ENCODE results near the gene IL31. TPM values are rescaled to one million over a fixed set of nuclear protein-coding genes. Genes with fewer than 3 reads are reported as not detected.
A peak's percentile ranks its signal among the peaks of the same experiment; 100 is the strongest.

Gene IL31
- polyA plus RNA-seq, 1 donor from 2014 or later = not detected

GRCh38 chr12:122201381-122201780 lies 27.4 kb upstream of the IL31 start:
- Mint-ChIP-seq H3K4me3 (peak overlapping the region in 1 of 4 donors; percentile 68), H3K27me3 (peaks cover 40% of the 10 kb centered on the region), H3K4me1 (peaks cover 4 to 9% (median 8%) of the 10 kb centered on the region in 3 donors), H3K27ac (no peak overlapping the region), H3K9me3 (no peaks in the 10 kb centered on the region), H3K36me3 (no peaks in the 10 kb centered on the region)

- Mint-ChIP-seq H3K36me3 (no peaks in the 10 kb centered on the region), H3K27me3 (peaks cover 39% of the 10 kb centered on the region), H3K27ac (no peak overlapping the region), H3K9me3 (peaks cover under 1 to 2% (median 1%) of the 10 kb centered on the region in 3 donors), H3K4me1 (peaks cover 4 to 9% (median 8%) of the 10 kb centered on the region in 3 donors), H3K4me3 (peak overlapping the region in 2 of 4 donors; percentile 8 to 32)
Measured at GRCh38 chr12:122200541-122201175, 26.6 kb upstream of the IL31 start.

- Mint-ChIP-seq H3K27me3 (peaks cover 35% of the 10 kb centered on the region), H3K4me3 (no peak overlapping the region), H3K4me1 (peaks cover 0 to 5% (median 4%) of the 10 kb centered on the region in 3 donors), H3K9me3 (peaks cover 1 to 9% (median 6%) of the 10 kb centered on the region in 3 donors), H3K27ac (no peak overlapping the region), H3K36me3 (no peaks in the 10 kb centered on the region)
Measured at GRCh38 chr12:122199484-122200355, 25.7 kb upstream of the IL31 start.

- H3K27ac Mint-ChIP-seq = no peak overlapping the region
- H3K36me3 Mint-ChIP-seq = no peaks in the 10 kb centered on the region
- peaks cover 4 to 11% (median 6%) of the 10 kb centered on the region in 3 donors for H3K9me3 Mint-ChIP-seq
- H3K4me3 Mint-ChIP-seq = peak overlapping the region in 2 of 4 donors; percentile 1 to 67
- H3K4me1 Mint-ChIP-seq = peaks cover 0 to 4% (median under 1%) of the 10 kb centered on the region in 3 donors
- H3K27me3 Mint-ChIP-seq = peaks cover 31% of the 10 kb centered on the region
Measured at GRCh38 chr12:122197612-122197966, 23.6 kb upstream of the IL31 start.

GRCh38 chr12:122195405-122195804 lies 21.4 kb upstream of the IL31 start:
- H3K4me1 Mint-ChIP-seq = peaks cover 0 to 4% (median 0%) of the 10 kb centered on the region in 3 donors
- no peak overlapping the region for H3K4me3 Mint-ChIP-seq
- H3K27me3 Mint-ChIP-seq = peaks cover 34% of the 10 kb centered on the region
- no peaks in the 10 kb centered on the region for H3K36me3 Mint-ChIP-seq
- H3K27ac Mint-ChIP-seq = no peak overlapping the region
- H3K9me3 Mint-ChIP-seq = peaks cover 4 to 11% (median 6%) of the 10 kb centered on the region in 3 donors

GRCh38 chr12:122194804-122195203 lies 20.8 kb upstream of the IL31 start:
- Mint-ChIP-seq H3K4me3 (no peak overlapping the region), H3K4me1 (peaks cover 0 to 4% (median 0%) of the 10 kb centered on the region in 3 donors), H3K27ac (no peak overlapping the region), H3K36me3 (no peaks in the 10 kb centered on the region), H3K27me3 (peaks cover 32% of the 10 kb centered on the region), H3K9me3 (peaks cover 4 to 11% (median 6%) of the 10 kb centered on the region in 3 donors)

- Mint-ChIP-seq H3K4me3 (peak overlapping the region in 1 of 4 donors; percentile 22), H3K27me3 (peaks cover 19% of the 10 kb centered on the region), H3K36me3 (no peaks in the 10 kb centered on the region), H3K9me3 (peaks cover 4 to 11% (median 6%) of the 10 kb centered on the region in 3 donors), H3K4me1 (no peaks in the 10 kb centered on the region), H3K27ac (no peak overlapping the region)
Measured at GRCh38 chr12:122192441-122192840, 18.4 kb upstream of the IL31 start.

- H3K27ac Mint-ChIP-seq = no peak overlapping the region
- peaks cover 14% of the 10 kb centered on the region for H3K27me3 Mint-ChIP-seq
- H3K9me3 Mint-ChIP-seq = peaks cover 4 to 11% (median 6%) of the 10 kb centered on the region in 3 donors
- H3K4me1 Mint-ChIP-seq = no peaks in the 10 kb centered on the region
- H3K36me3 Mint-ChIP-seq = no peaks in the 10 kb centered on the region
- H3K4me3 Mint-ChIP-seq = no peak overlapping the region
Measured at GRCh38 chr12:122190842-122191668, 17.0 kb upstream of the IL31 start.

- Mint-ChIP-seq H3K4me1 (peaks cover 0 to 2% (median 1%) of the 10 kb centered on the region in 3 donors), H3K27me3 (peaks cover 14% of the 10 kb centered on the region), H3K36me3 (no peaks in the 10 kb centered on the region), H3K4me3 (no peak overlapping the region), H3K9me3 (peaks cover under 1 to 3% (median 3%) of the 10 kb centered on the region in 3 donors), H3K27ac (no peak overlapping the region)
Measured at GRCh38 chr12:122189626-122190475, 15.8 kb upstream of the IL31 start.

GRCh38 chr12:122187466-122187865 lies 13.4 kb upstream of the IL31 start:
- peaks cover 16% of the 10 kb centered on the region for H3K27me3 Mint-ChIP-seq
- no peaks in the 10 kb centered on the region for H3K9me3 Mint-ChIP-seq
- H3K4me1 Mint-ChIP-seq = peaks cover 11 to 15% (median 13%) of the 10 kb centered on the region in 3 donors
- no peaks in the 10 kb centered on the region for H3K36me3 Mint-ChIP-seq
- H3K27ac Mint-ChIP-seq = no peak overlapping the region
- no peak overlapping the region for H3K4me3 Mint-ChIP-seq

GRCh38 chr12:122185494-122186082 lies 11.6 kb upstream of the IL31 start:
- Mint-ChIP-seq H3K4me3 (peak overlapping the region in 1 of 4 donors; percentile 50), H3K36me3 (no peaks in the 10 kb centered on the region), H3K9me3 (no peaks in the 10 kb centered on the region), H3K27me3 (peaks cover 9% of the 10 kb centered on the region), H3K27ac (peak overlapping the region in 1 of 3 donors; percentile 96), H3K4me1 (peaks cover 11 to 15% (median 13%) of the 10 kb centered on the region in 3 donors)

- H3K27me3 Mint-ChIP-seq = peaks cover 14% of the 10 kb centered on the region
- no peaks in the 10 kb centered on the region for H3K9me3 Mint-ChIP-seq
- H3K4me3 Mint-ChIP-seq = peak overlapping the region in 3 of 4 donors; percentile 3 to 63 (median 50)
- H3K27ac Mint-ChIP-seq = peak overlapping the region in 1 of 3 donors; percentile 96
- no peaks in the 10 kb centered on the region for H3K36me3 Mint-ChIP-seq
- peaks cover 11 to 16% (median 13%) of the 10 kb centered on the region in 3 donors for H3K4me1 Mint-ChIP-seq
Measured at GRCh38 chr12:122185079-122185478, 11.1 kb upstream of the IL31 start.

GRCh38 chr12:122184517-122184916 lies 10.5 kb upstream of the IL31 start:
- Mint-ChIP-seq H3K36me3 (no peaks in the 10 kb centered on the region), H3K27ac (peak overlapping the region in 1 of 3 donors; percentile 96), H3K27me3 (peaks cover 14% of the 10 kb centered on the region), H3K4me3 (peak overlapping the region; percentile 50 to 87 (median 70)), H3K9me3 (no peaks in the 10 kb centered on the region), H3K4me1 (peaks cover 11 to 20% (median 13%) of the 10 kb centered on the region in 3 donors)
